OCI-LY7 (cell line): ENCODE results near the gene DSCAM.

Experiments
- EZH2phosphoT487 ChIP-seq: fragments of 200-600 bp; sonication (generic); IDR thresholded peaks from 2 replicates; pipeline ENCODE4 v1.6.1; 2018; ENCODE audit warnings: low read depth, borderline replicate concordance, mild to moderate bottlenecking, mixed run types, antibody characterized with exemption, low read length, moderate library complexity, mixed read lengths
- TF ChIP-seq, protein P1 (sequence below): fragments of 200-600 bp; sonication (generic); conservative IDR thresholded peaks from 2 replicates; pipeline ENCODE4 v1.5.1; 2014; ENCODE audit warnings: mild to moderate bottlenecking, antibody characterized with exemption, low read length, moderate library complexity, mixed read lengths

DNA sequence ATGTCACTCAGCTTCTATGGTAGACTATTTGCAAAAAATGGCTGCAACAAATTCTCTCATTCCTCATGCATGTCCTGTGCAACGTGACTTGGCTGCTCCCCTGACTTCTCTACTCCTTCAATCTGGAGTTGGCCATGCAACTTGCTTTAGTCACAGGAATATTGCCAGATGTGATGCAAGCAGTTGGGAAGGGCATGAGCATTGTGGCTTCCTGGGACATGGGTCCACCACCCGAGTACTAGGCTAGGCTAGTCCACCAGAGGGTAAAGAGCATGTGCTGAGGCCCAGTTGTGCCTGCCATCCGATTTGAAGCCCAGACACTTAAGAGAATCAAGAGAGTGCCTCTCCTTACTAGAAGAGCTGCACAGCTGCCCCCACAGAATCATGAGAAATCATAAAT, 89.6 kb downstream of the DSCAM start:
- TF ChIP-seq, protein P1, sequence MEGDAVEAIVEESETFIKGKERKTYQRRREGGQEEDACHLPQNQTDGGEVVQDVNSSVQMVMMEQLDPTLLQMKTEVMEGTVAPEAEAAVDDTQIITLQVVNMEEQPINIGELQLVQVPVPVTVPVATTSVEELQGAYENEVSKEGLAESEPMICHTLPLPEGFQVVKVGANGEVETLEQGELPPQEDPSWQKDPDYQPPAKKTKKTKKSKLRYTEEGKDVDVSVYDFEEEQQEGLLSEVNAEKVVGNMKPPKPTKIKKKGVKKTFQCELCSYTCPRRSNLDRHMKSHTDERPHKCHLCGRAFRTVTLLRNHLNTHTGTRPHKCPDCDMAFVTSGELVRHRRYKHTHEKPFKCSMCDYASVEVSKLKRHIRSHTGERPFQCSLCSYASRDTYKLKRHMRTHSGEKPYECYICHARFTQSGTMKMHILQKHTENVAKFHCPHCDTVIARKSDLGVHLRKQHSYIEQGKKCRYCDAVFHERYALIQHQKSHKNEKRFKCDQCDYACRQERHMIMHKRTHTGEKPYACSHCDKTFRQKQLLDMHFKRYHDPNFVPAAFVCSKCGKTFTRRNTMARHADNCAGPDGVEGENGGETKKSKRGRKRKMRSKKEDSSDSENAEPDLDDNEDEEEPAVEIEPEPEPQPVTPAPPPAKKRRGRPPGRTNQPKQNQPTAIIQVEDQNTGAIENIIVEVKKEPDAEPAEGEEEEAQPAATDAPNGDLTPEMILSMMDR = no peak
- no peak for TF ChIP-seq EZH2phosphoT487
